GM18526 (cell line): ENCODE measurements around the gene TAB2.

Experiments used
- POLR2A ChIP-seq: IDR thresholded peaks from 3 replicates; pipeline ENCODE4 v1.6.1; 2011; ENCODE audit not compliant: insufficient read length; ENCODE audit errors: extremely low read depth

Gene TAB2

GRCh38 chr6:149433405-149433804 is 115.9 kb downstream of the TAB2 start:
- TF ChIP-seq POLR2A: no peak

- no peak for TF ChIP-seq POLR2A
These were observed 116.4 kb downstream of the TAB2 start for GRCh38 chr6:149433881-149434280.

- no peak for TF ChIP-seq POLR2A
These were observed 118.5 kb downstream of the TAB2 start for GRCh38 chr6:149435919-149436586.

GRCh38 chr6:149436647-149437046 is 119.1 kb downstream of the TAB2 start:
- no peak for TF ChIP-seq POLR2A

- no peak for TF ChIP-seq POLR2A
These were observed 119.7 kb downstream of the TAB2 start for GRCh38 chr6:149437212-149437611.

GRCh38 chr6:149438855-149439254 is 121.3 kb downstream of the TAB2 start:
- TF ChIP-seq POLR2A: no peak

GRCh38 chr6:149439626-149440025 is 122.1 kb downstream of the TAB2 start:
- TF ChIP-seq POLR2A: no peak

GRCh38 chr6:149440735-149441671 is 123.5 kb downstream of the TAB2 start:
- TF ChIP-seq POLR2A: no peak

GRCh38 chr6:149441740-149442139 is 124.2 kb downstream of the TAB2 start:
- no peak for TF ChIP-seq POLR2A

- no peak for TF ChIP-seq POLR2A
These were observed 126.1 kb downstream of the TAB2 start for GRCh38 chr6:149443411-149444181.

GRCh38 chr6:149445095-149445466 is 127.6 kb downstream of the TAB2 start:
- no peak for TF ChIP-seq POLR2A

- no peak for TF ChIP-seq POLR2A
These were observed 128.1 kb downstream of the TAB2 start for GRCh38 chr6:149445573-149445972.

- no peak for TF ChIP-seq POLR2A
These were observed 129.4 kb downstream of the TAB2 start for GRCh38 chr6:149446791-149447376.

GRCh38 chr6:149448821-149449453 is 131.4 kb downstream of the TAB2 start:
- no peak for TF ChIP-seq POLR2A
